Activated naive CD8-positive, alpha-beta T cell treated with anti-CD3 and anti-CD28 coated beads, Interleukin-2, amount 50 U/mL, for 16 hours (primary cell): ENCODE results near the gene GCH1.
"Not testable (repeated sequence)": the region's sequence is repeated elsewhere in the genome, so short reads cannot be mapped to it uniquely, and the experiment has no call there.

Experiments used
- DNase-seq: peaks from one replicate; pipeline ENCODE4 v3.0.0-alpha.2; 2020; ENCODE audit warnings: low read depth, low spot score

Gene GCH1

DNA sequence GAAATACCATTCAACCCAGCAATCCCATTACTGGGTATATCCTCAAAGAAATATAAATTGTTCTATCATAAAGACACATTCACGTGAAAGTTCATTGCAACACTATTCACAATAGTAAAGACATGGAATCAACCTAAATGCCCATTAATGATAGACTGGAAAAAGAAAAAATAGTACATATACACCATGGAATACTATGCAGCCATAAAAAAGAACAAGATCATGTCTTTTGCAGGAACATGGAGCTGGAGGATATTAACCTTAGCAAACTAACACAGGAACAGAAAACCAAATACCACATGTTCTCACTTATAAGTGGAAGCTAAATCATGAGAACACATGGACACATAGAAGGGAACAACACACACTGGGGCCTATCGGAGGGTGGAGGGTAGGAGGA lies 101.1 kb downstream of the GCH1 start:
- DNase-seq, result not testable (repeated sequence)

DNA sequence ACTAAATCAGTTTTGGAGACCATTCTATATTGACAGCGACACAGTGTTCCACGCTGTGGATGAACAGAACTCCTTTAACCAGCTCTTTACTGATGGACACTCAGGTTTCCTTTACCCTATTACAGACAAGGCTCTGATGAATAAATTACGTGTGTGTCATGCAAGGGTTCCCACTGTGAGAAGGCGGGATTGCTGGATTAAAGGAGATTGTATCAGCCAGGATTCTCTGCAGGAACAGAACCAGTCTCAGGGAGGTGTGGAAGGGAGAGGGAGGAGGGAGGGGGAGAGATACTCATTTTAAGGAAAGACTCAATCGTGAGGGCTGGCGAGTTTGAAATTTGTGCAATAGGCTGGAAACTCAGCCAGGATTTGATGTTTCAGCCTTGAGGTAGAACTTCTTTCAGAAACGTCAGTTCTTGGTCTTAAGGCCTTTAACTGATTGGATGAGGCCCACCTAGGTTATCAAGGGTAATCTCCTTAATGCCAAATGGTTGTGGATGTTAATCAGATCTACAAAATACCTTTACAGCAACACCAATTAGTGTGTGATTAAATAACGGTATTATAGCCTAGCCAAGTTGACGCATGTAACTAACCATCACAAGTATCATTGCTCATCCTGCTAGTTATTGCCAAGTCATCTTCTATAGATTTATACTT lies 104.0 kb downstream of the GCH1 start:
- no peak for DNase-seq

DNA sequence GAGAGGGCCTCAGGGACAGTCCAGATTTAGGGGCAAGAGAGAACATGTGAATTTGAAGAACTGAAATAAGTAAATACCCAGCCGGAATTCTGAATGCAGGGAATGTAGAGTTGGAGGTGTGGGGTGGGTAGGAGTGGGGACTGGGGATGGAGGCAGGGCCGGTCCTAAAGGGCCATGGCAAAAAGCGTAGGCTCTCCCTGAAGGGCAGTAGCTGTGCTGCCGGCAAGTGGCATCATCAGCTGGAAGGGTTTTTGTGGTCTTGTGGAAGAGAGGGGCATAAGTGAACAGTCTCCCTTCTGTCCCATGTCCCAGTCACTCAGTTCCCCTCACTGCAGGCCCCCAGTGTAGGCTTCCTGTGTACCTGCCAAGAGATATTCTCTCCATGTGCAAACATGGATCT lies 104.6 kb downstream of the GCH1 start:
- no peak for DNase-seq

DNA sequence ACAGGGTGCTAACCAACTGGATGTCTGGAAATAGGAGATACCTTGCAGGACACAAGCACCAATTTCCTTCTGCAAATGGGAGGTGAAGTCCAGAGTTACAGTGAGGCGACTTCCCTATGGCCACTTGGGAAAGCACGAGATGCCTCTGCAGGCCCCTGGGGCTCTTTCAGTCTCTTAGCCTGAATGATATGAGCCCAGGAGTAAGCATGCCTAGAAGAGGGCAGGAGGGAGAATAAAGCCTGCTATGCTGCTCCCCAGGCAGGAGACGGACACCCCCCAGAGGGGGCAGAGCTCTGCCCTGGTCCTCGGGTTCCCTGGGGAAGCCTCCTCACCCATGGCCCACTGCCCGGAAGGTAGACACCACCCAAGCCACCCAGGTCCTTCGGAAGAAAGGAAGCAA lies 105.1 kb downstream of the GCH1 start:
- no peak for DNase-seq

DNA sequence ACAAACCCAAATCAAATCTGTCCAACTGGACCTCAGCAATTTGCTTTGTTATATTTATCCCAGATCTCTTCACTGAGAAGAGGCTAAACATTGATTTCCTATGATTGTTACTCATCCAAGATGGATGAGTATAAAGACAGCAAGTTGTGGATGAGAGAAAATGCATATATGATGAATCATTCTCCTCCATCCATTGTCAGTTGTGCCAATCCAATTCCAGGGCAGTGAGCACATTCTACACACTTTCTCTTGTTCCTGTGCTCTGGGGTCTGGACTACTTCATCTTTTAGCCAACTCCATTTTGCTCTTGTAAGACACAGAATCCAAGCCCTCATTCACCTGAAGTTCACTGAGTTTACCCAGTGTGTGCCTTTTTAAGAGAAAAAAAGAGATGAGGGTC lies 105.7 kb downstream of the GCH1 start:
- no peak for DNase-seq

DNA sequence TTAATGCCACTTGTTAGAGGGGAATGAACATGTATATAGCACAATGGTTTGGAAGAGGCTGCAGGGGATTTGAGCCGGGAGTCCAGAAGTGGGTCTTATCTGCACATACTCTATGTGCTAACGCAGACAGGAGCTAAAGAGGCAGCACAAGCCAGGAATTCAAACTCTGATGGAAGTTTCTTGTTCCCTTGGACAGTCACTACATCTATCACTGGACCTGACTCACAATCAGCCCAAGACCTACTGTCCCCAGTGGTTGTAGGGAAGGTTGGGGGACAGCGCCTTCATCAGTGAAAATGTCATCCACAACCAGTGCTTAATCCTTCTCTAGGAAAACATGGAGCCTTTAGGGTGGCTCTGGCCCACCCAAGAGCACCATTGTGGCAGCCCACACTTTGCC lies 107.8 kb downstream of the GCH1 start:
- no peak for DNase-seq

DNA sequence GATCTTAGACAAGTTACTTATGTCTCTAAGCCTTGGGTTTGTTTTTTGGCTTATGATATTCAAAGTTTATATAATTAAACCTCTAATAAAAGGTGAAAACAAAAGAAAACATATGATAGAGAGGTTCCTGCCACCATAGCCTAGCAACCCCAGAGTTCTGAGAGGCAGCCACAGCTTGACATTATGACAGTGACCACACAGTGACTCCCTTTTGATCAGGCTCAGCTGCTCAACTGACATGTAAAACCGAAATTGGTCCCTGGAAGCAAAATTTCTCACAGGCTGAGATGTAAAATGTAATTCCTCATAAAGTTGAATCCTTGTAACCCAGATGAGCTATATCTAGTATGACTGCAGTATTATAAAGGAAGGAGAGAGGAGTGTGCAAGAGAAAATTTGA lies 108.5 kb downstream of the GCH1 start:
- no peak for DNase-seq

DNA sequence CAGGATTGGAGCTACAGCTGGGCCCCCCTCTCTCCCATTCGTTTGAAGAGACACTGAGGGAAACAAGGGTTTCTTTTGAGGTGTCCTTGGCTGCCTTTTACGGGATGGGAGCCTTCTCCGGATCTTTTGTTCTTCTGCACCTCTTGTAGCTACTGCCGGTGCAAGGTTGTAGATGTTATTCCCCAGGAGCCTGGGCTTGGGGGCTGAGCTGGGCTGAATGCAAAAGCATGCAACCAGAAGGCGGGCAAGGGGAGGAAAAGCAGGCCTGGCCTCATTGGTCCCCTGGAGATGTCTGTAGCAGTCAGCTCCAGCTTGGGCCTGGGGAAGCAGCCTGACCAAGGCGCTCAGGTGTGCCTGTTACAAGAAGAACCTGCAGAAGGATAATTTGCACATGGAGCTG lies 110.3 kb downstream of the GCH1 start:
- DNase-seq, result no peak
